ENCODE data around the gene ATAD1.

- TF ChIP-seq, protein P1, sequence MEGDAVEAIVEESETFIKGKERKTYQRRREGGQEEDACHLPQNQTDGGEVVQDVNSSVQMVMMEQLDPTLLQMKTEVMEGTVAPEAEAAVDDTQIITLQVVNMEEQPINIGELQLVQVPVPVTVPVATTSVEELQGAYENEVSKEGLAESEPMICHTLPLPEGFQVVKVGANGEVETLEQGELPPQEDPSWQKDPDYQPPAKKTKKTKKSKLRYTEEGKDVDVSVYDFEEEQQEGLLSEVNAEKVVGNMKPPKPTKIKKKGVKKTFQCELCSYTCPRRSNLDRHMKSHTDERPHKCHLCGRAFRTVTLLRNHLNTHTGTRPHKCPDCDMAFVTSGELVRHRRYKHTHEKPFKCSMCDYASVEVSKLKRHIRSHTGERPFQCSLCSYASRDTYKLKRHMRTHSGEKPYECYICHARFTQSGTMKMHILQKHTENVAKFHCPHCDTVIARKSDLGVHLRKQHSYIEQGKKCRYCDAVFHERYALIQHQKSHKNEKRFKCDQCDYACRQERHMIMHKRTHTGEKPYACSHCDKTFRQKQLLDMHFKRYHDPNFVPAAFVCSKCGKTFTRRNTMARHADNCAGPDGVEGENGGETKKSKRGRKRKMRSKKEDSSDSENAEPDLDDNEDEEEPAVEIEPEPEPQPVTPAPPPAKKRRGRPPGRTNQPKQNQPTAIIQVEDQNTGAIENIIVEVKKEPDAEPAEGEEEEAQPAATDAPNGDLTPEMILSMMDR (IDR thresholded peaks at IDR 0.05) = no peak
- TF ChIP-seq POLR2A (IDR thresholded peaks at IDR 0.05) = no peak
Measured at GRCh38 chr10:87816898-87817608, 973 bp downstream of the ATAD1 start.

Measured in testis (tissue), 2 donors.